GM18858 (cell line): ENCODE results near the gene EGFLAM.
"Not testable (repeated sequence)": the region's sequence is repeated elsewhere in the genome, so short reads cannot be mapped to it uniquely, and the experiment has no call there.

Source experiments
- ATAC-seq: cut with Tn5 transposase; IDR thresholded peaks from one replicate; pipeline ENCODE4 v1.9.1; 2021; ENCODE audit not compliant: unreplicated experiment

EGFLAM gene

DNA sequence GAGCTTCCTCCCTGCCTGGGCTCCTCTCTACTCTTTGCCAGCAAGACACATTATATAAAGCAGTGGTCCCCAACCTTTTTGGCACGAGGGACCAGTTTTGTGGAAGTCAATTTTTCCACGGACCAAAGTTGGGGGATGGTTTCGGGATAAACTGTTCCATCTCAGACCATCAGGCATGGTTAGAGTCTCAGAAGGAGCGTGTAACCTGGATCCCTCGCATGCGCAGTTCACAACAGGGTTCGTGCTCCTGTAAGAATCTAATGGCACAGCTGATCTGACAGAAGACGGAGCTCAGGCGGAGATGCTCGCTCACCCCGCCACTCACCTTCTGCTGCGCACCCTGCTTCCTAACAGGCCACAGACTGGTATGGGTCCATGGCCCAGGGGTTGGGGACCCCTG lies 155.3 kb downstream of the EGFLAM start:
- no peak for ATAC-seq

GRCh38 chr5:38414348-38414747 lies 156.0 kb downstream of the EGFLAM start:
- ATAC-seq: no peak

GRCh38 chr5:38415772-38416171 lies 157.4 kb downstream of the EGFLAM start:
- ATAC-seq: not testable (repeated sequence)

- no peak for ATAC-seq
Measured at GRCh38 chr5:38417658-38418017, 159.3 kb downstream of the EGFLAM start.

DNA sequence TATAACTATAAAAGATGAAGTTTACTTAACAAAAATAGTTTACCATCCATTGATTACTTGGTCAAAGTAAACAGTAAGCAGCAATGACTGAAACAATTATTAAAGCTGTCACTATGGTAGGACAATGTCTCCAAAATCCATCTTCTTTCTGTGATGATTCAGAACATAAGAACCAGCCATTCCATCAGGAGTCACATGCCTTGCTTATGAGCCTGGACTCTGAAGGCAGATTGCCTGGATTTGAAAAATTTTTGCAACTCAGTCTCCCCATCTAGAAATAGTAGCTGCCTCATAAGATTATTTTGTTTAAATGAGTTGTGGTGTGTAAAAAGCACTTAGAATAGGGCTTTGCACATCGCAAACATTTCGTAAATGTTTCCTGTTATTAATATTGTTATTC lies 161.9 kb downstream of the EGFLAM start:
- no peak for ATAC-seq

DNA sequence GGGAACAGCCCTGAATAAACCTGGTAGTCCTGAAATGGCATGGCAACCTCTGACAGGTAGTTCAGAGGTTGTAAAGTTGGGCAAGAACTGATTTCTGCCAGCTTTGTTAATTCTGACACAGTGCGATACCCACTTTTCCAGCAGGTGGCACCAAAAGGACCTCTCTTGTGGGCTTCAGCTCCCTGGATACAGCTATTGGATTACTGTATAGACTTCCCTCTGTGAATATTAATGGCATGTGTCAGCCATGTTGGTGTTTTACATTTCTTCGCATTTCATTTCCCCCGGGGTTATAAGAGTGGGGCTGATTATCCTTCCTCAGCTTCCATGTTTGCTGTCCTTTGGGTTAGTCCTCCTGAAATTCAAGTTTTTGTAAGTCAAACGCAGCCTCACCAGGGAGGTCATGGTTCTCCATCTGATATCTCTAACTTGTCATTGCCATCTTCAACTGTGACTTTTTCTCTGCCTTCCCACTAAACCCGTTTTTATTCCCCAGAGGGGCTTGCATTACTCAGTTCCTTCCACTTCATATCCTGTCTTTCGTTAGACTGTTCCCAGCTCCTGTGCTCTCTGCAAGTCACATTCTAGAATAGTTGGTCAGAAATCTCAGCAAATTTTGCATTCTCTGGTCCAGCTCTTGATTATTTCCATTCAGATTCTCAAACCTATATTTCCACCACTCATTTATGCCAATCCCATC lies 162.5 kb downstream of the EGFLAM start:
- no peak for ATAC-seq

DNA sequence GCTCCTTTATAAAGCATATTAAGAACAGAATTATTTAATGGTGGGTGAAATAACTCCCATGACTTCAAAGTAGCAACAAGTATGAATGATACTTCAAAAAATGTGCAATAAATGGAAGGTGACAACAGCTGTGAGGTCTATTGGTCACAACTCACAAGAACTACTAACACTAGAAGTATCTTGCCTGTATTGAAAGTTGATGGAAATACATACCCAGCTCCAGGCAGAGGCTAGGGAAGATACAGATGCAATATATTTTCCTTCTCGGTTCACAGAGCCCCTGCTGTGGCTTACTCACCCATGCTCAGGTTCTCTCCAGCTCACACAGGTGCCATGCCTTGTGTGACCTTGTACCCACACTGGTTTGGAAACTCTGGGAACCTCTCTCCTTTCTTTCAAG lies 164.3 kb downstream of the EGFLAM start:
- ATAC-seq: no peak

DNA sequence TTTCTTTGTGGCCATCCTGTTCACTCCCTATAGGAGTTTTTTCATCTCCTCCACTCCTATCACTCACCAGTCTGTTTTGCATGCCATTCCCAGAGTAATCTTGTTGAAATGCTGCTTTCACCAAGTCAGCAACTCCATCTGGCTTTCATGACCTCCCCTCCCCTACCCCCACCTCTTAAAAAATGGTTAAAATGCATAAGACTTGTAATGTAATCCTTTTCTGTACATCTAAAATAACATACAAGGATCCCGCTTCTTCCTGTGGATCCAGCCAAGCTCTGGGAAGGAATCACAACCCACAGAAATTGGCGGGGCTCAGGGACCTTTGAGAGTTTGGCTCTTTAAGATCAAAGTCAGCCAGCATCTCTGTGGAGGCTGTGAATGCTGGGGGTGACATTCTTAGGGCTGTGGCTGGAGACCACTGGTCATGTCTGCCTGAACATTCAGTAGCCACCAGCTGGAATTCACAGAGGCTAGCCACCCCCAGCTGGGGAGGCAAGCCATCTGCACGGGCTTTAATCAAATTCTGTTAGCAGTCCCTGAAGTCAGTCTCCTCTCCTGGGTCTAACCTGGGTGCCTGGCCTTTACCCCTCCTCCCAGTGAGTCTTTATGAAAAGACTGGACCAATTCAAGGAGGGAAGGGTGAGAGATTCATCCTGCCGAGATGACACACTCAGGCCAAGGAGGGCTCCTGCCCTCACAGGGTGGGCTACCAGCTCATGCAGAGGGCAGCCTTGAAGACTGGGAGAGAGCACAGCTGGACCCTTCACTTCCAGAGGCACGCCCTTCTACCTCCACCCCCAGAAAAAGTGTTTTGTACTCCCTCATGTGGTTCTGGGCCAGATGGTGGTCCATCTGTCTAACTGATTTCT lies 165.2 kb downstream of the EGFLAM start:
- no peak for ATAC-seq

- ATAC-seq: no peak
Measured at GRCh38 chr5:38424148-38425060, 166.0 kb downstream of the EGFLAM start.

DNA sequence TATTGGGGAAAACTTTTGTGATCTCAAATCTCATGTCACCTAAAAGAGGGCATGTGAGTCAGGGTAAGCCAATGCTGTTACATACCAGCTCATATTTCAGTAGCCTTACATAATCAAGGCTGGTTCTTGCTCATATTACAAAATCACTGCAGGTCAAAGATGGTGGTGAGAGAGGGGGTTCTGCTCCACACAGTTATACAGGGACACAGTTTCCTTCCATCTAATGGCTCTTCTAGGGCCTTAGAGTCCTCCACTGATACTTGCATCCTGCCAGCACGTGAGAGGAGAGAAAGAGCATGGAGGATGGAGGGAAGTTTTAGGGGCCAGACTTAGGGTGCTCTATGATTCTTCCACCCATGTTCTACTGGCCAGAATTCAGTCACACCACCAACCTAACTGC lies 168.1 kb downstream of the EGFLAM start:
- no peak for ATAC-seq

DNA sequence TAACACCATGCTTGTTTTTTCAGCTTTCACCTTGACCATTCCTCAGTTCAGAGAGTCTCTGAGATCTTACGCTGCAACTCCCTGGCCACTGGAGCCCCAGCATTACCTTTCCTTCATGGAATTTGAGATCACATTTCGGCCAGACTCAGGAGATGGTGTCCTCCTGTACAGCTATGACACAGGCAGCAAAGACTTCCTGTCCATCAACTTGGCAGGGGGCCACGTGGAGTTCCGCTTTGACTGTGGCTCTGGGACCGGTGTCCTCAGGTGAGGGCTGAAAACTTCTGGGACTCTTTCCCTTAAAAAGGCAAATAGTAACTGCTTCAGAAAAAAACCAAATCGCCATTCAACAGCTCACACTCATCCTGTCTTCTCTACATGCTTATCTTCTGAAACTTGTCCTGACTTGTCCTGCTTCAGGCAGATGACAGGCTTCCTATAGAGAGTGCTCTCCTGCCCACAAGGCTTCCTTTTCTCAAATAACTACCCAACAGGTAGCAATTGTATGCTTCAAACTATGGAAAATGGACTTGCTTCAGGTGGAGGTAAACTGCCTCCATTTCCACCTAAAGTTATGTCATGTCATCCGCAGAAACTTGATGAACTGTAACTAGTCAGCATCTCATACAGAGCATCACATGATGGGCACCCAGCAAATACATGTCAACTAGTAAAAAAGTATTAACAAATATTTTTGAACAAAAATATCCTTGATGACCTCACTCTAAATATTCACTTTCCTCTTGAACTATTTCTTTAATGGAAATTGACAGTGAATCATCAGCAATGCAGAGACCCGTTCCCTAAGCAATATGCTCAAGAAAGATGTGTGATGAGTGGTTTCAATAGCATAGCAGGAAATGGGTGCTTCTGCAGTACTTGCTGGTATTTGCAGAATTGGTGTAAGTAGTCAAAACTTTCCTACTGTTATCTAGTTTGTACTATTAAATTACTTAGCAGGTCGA lies 168.9 kb downstream of the EGFLAM start:
- no peak for ATAC-seq

GRCh38 chr5:38431242-38431853 lies 173.0 kb downstream of the EGFLAM start:
- no peak for ATAC-seq

DNA sequence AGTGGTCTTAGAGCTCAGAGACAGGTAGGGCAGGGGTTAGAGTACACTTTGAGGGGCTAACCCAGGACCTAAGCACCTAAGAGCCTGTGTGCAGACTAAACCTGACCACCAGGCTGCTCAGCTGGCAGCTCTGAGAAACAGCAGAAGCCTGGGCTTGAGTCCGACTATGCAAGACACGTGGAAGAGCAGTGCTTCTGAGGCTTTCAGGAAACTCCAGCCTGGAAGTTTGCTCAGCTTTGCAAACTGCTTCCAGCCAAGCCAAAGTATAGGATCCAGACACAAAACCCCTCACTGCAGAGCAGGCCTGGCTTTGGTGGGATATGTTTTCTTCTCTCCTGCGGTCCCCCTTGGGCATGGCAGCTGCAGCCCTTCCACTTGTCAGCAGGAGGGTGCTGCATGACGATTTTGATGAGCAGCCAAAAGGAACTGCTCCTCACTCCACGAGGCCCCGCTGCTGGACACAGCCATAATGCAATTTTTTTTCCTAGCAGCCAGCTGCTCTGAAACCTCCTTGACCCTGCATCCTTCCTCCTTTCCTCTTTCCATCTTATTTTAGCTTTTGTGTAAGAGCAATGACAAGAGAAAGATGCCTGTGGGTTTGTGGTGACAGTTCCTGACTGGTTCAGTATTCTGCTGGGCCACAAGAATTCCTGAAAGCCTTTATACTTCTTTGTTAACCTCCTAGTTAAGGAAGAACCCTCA lies 175.0 kb downstream of the EGFLAM start:
- no peak for ATAC-seq

GRCh38 chr5:38434966-38435705 lies 176.8 kb downstream of the EGFLAM start:
- ATAC-seq: no peak

DNA sequence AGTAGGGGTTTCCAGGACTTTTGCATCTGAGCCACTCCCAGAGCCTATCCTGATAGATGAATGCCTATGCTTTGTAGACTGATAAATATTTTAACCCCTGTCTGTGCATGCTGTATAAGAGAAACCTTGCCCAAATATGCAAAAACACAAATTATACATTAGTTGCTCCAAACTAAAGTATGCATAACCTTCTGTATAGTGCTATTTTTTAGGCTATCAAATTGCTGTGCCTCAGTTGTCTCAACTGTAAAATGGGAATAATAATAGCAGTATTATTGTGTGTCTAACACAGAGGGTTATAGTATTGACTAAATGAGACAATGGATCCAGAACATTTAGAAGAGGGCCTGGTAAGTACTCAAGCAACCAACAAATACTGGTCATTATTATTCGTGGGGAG lies 180.4 kb downstream of the EGFLAM start:
- no peak for ATAC-seq

- peak; percentile 99 for ATAC-seq
Measured at GRCh38 chr5:38441453-38442246, 183.3 kb downstream of the EGFLAM start.

GRCh38 chr5:38442247-38442573 lies 183.9 kb downstream of the EGFLAM start:
- no peak for ATAC-seq

- ATAC-seq: no peak
Measured at GRCh38 chr5:38443390-38443789, 185.0 kb downstream of the EGFLAM start.
